AG10803 (cell line): ENCODE data around the gene SLC35A2.
A peak's percentile ranks its signal among the peaks of the same experiment; 100 is the strongest.
"Not testable (repeated sequence)": the region's sequence is repeated elsewhere in the genome, so short reads cannot be mapped to it uniquely, and the experiment has no call there.

Experiments used
- DNase-seq: peaks from one replicate; pipeline ENCODE4 v3.0.0; 2010; ENCODE audit warnings: low read depth
- H3K4me3 ChIP-seq: 2 replicates; pipeline ENCODE4 v1.5.1; 2011; ENCODE audit warnings: mild to moderate bottlenecking, low read length, control low read depth
- TF ChIP-seq, protein P1 (sequence below): conservative IDR thresholded peaks from 2 replicates; pipeline ENCODE4 v1.5.1; 2011; ENCODE audit warnings: mild to moderate bottlenecking, low read length, control low read depth, inconsistent platforms

SLC35A2 gene

GRCh38 chrX:48864210-48864609 is 47.2 kb downstream of the SLC35A2 start:
- DNase-seq = peak; percentile 32

GRCh38 chrX:48854898-48855297 is 56.5 kb downstream of the SLC35A2 start:
- no peak overlapping the region for H3K4me3 ChIP-seq
- DNase-seq = peak; percentile 1
- TF ChIP-seq, protein P1, sequence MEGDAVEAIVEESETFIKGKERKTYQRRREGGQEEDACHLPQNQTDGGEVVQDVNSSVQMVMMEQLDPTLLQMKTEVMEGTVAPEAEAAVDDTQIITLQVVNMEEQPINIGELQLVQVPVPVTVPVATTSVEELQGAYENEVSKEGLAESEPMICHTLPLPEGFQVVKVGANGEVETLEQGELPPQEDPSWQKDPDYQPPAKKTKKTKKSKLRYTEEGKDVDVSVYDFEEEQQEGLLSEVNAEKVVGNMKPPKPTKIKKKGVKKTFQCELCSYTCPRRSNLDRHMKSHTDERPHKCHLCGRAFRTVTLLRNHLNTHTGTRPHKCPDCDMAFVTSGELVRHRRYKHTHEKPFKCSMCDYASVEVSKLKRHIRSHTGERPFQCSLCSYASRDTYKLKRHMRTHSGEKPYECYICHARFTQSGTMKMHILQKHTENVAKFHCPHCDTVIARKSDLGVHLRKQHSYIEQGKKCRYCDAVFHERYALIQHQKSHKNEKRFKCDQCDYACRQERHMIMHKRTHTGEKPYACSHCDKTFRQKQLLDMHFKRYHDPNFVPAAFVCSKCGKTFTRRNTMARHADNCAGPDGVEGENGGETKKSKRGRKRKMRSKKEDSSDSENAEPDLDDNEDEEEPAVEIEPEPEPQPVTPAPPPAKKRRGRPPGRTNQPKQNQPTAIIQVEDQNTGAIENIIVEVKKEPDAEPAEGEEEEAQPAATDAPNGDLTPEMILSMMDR = peak; percentile 35

More at GRCh38 chrX:48864210-48864609, 47.2 kb downstream of the SLC35A2 start:
- H3K4me3 ChIP-seq = no peak overlapping the region
- TF ChIP-seq, protein P1 = no peak

DNA sequence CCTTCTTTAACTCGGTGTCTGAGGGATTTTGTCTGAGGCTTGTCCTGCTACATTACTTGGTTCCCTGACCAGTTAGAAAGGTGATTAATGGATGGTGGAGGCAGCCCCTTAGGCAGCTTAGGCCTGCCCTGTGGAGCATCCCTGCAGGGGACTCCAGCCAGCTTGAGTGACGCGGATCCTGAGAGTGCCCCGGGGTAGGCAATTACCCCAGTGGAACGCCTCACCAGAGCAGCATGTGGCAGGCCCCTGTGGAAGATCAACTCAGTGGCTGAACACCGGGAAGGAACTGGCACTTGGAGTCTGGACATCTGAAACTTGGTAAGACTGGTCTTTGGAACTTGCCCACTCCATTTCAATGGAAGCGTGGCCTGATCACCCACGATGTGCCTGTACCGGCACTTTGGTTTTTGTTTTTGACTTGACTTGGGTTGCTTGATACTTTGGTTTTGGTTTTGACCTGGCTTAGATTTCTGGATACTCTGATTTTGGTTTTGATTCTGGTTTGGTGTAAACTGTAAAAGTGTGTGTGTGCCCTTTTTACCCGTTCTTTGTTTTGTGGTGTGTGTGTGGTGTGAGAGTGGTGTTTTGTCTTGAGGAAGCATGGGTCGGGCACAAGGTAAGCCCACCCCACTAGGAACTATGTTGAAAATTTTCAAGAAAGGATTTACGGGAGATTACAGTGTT is 57.2 kb downstream of the SLC35A2 start:
- DNase-seq, H3K4me3 ChIP-seq: not testable (repeated sequence)

DNA sequence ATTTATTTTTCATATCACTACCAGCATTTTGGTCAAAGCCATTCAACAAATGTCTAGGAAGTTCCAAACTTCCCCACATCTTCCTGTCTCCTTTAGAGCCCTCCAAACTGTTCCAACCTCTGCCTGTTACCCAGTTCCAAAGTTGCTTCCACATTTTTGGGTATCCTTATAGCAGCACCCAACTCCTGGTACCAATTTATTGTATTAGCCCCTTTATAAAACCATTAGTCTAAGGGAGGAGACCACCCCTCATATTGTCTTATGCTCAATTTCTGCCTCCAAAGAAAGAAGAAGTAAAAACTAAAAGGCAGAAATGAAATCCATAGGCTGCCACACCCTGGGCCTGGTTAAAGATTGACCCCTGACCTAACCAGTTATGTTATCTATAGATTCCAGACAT is 58.0 kb downstream of the SLC35A2 start:
- not testable (repeated sequence) for H3K4me3 ChIP-seq, DNase-seq
